Midbrain (tissue), 1 donor: ENCODE data around the gene SLC7A4.
"Not testable (repeated sequence)": the region's sequence is repeated elsewhere in the genome, so short reads cannot be mapped to it uniquely, and the experiment has no call there.

Experiments used
- DNase-seq: peaks from one replicate; lab custom pipeline; 2025; lab: John Stamatoyannopoulos, UW

Gene SLC7A4

GRCh38 chr22:21042978-21043859 is 10.9 kb upstream of the SLC7A4 start:
- no peak for DNase-seq

- DNase-seq: no peak
Measured at GRCh38 chr22:21041937-21042336, 9.6 kb upstream of the SLC7A4 start.

DNA sequence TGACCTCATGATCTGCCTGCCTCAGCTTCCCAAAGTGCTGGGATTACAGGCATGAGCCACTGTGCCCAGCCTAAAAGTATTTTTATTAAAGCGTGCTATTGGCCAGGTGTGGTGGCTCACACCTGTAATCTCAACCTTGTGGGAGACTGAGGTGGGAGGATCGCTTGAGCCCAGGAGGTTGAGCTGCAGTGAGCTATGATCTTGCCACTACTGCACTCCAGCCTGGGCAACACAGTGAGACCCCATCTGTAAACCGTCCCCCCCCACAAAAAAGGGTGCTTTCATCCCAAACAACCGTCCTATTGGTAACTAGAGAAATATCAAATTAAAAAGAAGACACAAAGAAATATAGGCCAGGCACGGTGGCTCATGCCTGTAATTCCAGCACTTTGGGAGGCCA is 6.8 kb upstream of the SLC7A4 start:
- not testable (repeated sequence) for DNase-seq

DNA sequence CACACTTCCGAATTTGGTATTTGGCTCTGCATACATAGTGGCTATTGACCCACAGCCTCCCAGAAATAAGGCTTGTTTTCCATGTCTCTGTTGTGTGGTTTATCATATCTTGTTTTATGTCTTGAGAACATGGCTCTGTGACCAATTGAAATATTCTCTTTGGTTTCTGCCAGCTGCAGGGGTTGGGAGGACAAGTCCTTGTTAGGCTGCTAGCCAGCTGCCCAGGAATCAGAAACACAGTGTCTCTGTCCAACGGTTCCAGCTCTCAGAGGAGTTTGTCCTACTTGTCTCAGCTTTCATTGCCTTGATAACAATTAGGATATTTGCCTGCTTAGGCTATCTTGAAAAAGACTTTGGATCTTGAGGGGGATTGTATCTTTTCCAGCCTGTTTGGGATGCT is 6.0 kb upstream of the SLC7A4 start:
- DNase-seq: no peak

DNA sequence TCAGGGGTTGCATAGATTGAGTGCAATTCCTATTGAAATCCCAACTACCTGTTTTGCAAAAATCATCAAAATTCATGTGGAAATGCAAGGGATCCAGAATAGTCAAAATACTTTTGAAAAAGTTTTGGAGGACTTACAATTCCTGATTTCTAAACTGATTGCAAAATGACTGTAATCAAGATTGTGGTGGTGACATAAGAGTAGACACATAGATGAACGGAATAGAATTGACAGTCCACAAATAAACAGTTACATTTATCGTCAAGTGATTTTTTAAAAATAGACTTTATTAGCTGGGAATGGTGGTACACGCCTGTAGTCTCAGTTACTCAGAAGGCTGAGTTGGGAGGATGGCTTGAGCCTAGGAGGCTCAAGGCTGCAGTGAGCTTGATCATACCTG is 2.6 kb upstream of the SLC7A4 start:
- DNase-seq: no peak

GRCh38 chr22:21033895-21034294 is 1.5 kb upstream of the SLC7A4 start:
- DNase-seq: no peak

GRCh38 chr22:21032868-21033688 is 717 bp upstream of the SLC7A4 start:
- no peak for DNase-seq

DNA sequence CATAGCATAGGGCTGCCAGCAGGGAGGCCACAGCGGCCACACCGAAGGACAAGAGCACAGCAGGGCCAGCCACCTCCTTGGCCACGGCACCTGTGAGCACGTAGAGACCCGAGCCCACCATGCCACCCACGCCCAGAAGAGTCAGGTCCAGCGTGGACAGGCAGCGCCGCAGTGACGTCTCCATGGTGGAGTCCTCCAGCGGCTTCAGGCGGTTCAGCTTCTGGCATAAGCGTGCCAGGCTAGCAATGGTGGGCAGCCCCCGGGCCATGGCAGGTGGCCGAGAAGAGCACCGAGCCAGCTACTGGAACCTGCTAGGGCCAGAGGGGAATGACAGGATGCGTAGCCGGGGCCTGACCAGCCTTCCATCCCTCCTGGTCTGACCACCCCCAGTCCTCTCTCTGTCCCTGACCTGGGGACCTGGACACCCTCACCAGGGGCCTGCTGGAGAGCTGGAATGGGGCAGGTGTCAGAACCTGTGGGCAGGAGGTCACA is 770 bp downstream of the SLC7A4 start:
- DNase-seq: no peak

- DNase-seq: no peak
Measured at GRCh38 chr22:21030621-21031544, 1.5 kb downstream of the SLC7A4 start.

DNA sequence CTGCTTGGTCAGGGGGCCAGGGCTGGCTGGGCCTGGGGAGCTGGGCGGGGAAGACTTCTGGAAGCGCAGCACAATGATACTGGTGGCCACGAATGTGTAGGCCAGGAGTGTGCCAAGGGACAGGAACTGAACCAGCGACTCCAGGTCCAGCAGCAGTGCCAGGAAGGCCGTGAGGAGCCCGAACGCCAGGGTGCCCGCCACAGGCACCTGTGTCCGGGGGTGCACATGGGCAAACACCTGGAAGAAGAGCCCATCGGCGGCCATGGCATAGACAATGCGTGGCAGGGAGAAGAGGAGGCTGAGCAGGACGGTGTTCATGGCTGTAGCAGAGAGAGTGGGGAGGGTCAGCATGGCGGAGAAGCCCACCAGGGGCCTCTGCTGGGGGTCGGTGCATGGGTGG is 2.3 kb downstream of the SLC7A4 start:
- DNase-seq: no peak

GRCh38 chr22:21029486-21030025 is 2.8 kb downstream of the SLC7A4 start:
- DNase-seq: no peak

- no peak for DNase-seq
Measured at GRCh38 chr22:21028277-21029251, 3.8 kb downstream of the SLC7A4 start.

- no peak for DNase-seq
Measured at GRCh38 chr22:21026783-21027692, 5.3 kb downstream of the SLC7A4 start.

DNA sequence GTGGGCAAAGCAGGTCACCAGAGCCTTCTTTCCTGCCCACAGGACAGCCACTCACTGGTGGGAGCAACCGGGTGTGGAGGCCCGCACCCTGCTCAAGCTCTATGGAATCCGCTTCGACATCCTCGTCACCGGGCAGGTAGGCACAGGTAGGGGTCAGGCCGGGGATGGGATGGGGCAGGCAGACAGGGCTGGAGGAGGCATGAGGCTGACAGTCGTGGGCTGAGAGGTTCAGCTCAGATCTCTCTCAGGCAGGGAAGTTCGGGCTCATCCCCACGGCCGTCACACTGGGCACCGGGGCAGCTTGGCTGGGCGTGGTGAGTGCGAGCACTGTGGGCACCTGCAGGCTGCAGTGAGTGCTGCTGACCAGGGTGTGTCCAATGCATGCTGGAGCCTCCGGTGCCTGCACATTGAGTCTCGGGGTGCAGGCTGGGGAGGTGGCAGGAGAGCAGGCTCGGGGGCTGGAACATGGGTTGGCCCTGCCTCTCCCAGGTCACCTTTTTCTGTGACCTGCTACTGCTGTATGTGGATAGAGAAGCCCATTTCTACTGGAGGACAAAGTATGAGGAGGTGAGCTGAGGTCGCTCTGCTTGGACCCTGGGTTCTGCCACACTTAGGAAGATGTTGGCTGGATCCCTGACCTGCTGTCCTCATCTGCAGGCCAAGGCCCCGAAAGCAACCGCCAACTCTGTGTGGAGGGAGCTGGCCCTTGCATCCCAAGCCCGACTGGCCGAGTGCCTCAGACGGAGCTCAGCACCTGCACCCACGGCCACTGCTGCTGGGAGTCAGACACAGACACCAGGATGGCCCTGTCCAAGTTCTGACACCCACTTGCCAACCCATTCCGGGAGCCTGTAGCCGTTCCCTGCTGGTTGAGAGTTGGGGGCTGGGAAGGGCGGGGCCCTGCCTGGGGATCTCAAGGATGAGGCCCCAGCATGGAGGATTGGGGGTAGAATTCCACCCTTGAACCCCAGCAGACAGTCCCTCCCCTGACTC is 6.3 kb downstream of the SLC7A4 start:
- DNase-seq: no peak

- no peak for DNase-seq
Measured at GRCh38 chr22:21025266-21025665, 7.1 kb downstream of the SLC7A4 start.

DNA sequence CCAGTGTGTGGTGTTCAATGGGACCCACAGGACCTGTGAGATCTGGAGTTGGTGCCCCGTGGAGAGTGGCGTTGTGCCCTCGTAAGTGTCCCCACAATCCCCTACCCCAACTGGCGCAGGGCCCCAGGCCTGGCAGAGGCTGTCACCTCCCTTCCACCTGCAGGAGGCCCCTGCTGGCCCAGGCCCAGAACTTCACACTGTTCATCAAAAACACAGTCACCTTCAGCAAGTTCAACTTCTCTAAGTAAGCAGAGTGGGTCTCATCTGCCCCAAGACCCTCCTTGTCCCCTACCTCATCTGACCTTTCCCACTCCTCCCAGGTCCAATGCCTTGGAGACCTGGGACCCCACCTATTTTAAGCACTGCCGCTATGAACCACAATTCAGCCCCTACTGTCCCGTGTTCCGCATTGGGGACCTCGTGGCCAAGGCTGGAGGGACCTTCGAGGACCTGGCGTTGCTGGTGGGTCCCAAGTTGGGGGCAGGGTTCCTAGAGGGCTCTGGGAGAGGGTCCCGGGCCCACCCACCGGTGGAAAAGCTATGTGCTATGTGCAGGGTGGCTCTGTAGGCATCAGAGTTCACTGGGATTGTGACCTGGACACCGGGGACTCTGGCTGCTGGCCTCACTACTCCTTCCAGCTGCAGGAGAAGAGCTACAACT is 9.3 kb downstream of the SLC7A4 start:
- no peak for DNase-seq

DNA sequence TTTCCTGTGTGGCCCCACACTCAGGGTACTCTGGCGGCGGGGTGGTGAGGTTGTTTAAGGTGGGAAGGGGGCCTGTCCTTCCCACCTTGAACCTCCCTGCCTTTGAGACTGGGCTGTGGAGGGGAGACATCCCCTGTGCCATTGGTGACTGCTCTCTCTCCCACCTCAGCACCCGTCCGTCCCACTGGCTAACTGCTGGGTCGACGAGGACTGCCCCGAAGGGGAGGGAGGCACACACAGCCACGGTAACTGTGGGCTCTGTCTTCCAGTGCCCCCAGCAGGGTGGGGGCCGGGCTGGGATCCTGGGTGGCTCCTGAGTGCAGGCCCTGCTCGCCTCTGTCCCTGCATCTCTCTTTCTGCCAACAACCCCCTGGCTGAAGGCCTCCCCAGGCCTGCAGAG is 9.9 kb downstream of the SLC7A4 start:
- DNase-seq: no peak
